NCI-H2227 (cell line): Measurements from ENCODE around the gene SH2D6.
A peak's percentile ranks its signal among the peaks of the same experiment; 100 is the strongest.
"Not testable (repeated sequence)": the region's sequence is repeated elsewhere in the genome, so short reads cannot be mapped to it uniquely, and the experiment has no call there.

Source experiments
- DNase-seq: peaks from one replicate; lab custom pipeline; 2025; ENCODE audit not compliant: unreplicated experiment; lab: John Stamatoyannopoulos, UW

Gene SH2D6

GRCh38 chr2:85418132-85419008 lies at the start of gene SH2D6:
TSS of gene SH2D6 (plus strand) at chr2:85418714. CDS start at chr2:85429466, 10,752 bp downstream.
- peak; percentile 94 for DNase-seq

- DNase-seq = no peak
These were observed 49.6 kb upstream of the SH2D6 start for GRCh38 chr2:85368921-85369320.

GRCh38 chr2:85369500-85369899 lies 49.0 kb upstream of the SH2D6 start:
- DNase-seq = no peak

GRCh38 chr2:85371045-85371444 lies 47.5 kb upstream of the SH2D6 start:
- DNase-seq = no peak

- DNase-seq = no peak
These were observed 42.0 kb upstream of the SH2D6 start for GRCh38 chr2:85376291-85377065.

GRCh38 chr2:85377083-85377482 lies 41.4 kb upstream of the SH2D6 start:
- no peak for DNase-seq

- no peak for DNase-seq
These were observed 40.3 kb upstream of the SH2D6 start for GRCh38 chr2:85378257-85378656.

- no peak for DNase-seq
These were observed 38.5 kb upstream of the SH2D6 start for GRCh38 chr2:85380048-85380447.

GRCh38 chr2:85383151-85383550 lies 35.4 kb upstream of the SH2D6 start:
- DNase-seq = not testable (repeated sequence)

GRCh38 chr2:85383850-85384249 lies 34.7 kb upstream of the SH2D6 start:
- no peak for DNase-seq

GRCh38 chr2:85385746-85386145 lies 32.8 kb upstream of the SH2D6 start:
- DNase-seq = no peak

- no peak for DNase-seq
These were observed 30.8 kb upstream of the SH2D6 start for GRCh38 chr2:85387754-85388153.

- DNase-seq = no peak
These were observed 29.5 kb upstream of the SH2D6 start for GRCh38 chr2:85388878-85389538.

GRCh38 chr2:85390941-85391669 lies 27.4 kb upstream of the SH2D6 start:
- peak; percentile 35 for DNase-seq

- DNase-seq = no peak
These were observed 24.7 kb upstream of the SH2D6 start for GRCh38 chr2:85393836-85394235.

- DNase-seq = no peak
These were observed 24.2 kb upstream of the SH2D6 start for GRCh38 chr2:85394261-85394681.

GRCh38 chr2:85394976-85395375 lies 23.5 kb upstream of the SH2D6 start:
- DNase-seq = no peak

GRCh38 chr2:85395912-85396475 lies 22.5 kb upstream of the SH2D6 start:
- DNase-seq = no peak

- DNase-seq = no peak
These were observed 21.7 kb upstream of the SH2D6 start for GRCh38 chr2:85396531-85397470.
